HL-60 (cell line): ENCODE data around the gene CTNNBIP1.

Experiments
- DNase-seq, 2 experiments: peaks; one replicate each; pipeline ENCODE4 v3.0.0-alpha.2; 2010 to 2020; ENCODE audit warnings: low read depth in 1 of 2, low spot score in 1 of 2
- H3K27ac ChIP-seq: fragments of 250-450 bp; sonication (Bioruptor Pico); replicated peaks from 2 replicates; pipeline ENCODE4 v1.5.1; 2020; ENCODE audit warnings: mild to moderate bottlenecking, moderate library complexity
- H3K27me3 ChIP-seq: fragments of 250-450 bp; sonication (Bioruptor Pico); 2 replicates; pipeline ENCODE4 v1.5.1; 2021; ENCODE audit warnings: mild to moderate bottlenecking, moderate library complexity; ENCODE audit not compliant: insufficient read depth, poor library complexity, severe bottlenecking
- H3K4me3 ChIP-seq: replicated peaks from 2 replicates; pipeline ENCODE4 v1.5.1; 2011; ENCODE audit warnings: mild to moderate bottlenecking, control low read depth, low read length; ENCODE audit not compliant: insufficient read depth
- GABPA ChIP-seq: IDR thresholded peaks from 2 replicates; pipeline ENCODE4 v1.6.1; 2012; ENCODE audit warnings: low read depth
- POLR2AphosphoS5 ChIP-seq: IDR thresholded peaks from 2 replicates; pipeline ENCODE4 v1.6.1; 2012; ENCODE audit warnings: low read depth
- SPI1 ChIP-seq: IDR thresholded peaks from 2 replicates; pipeline ENCODE4 v1.6.1; 2012; ENCODE audit warnings: low read depth, mild to moderate bottlenecking, borderline replicate concordance
- TF ChIP-seq, protein P1 (sequence below): IDR thresholded peaks from 2 replicates; pipeline ENCODE4 v1.6.1; 2012; ENCODE audit warnings: low read depth; ENCODE audit not compliant: insufficient replicate concordance
- TF ChIP-seq, protein P2 (sequence below): IDR thresholded peaks from one replicate; pipeline ENCODE4 v1.5.1; 2011; ENCODE audit warnings: low read length, control low read depth, inconsistent platforms; ENCODE audit not compliant: insufficient read depth

Gene CTNNBIP1

DNA sequence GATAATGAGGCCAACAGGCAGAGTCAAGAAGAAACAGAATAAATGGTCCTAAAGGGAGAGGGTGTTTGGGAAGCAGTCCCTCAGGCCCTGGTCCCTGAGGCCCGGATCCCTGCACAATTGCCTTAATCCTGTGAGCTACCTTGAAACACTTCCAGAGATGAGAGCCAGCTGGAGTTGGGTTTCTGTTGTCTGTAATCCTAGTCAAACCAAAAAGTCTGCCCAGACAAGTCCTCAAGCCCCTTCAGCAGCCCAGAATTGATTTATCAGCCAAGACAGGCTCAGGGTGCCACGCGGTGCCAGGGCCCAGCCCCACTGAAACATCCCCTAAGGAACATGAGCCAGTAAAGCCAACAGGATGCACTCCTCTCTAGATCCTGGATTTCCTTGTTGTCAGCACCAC lies 69.9 kb downstream of the CTNNBIP1 start:
- Histone ChIP-seq H3K27ac (no peak overlapping the region), H3K27me3 (no peaks in the 10 kb centered on the region), H3K4me3 (no peak overlapping the region)
- TF ChIP-seq, protein P1, sequence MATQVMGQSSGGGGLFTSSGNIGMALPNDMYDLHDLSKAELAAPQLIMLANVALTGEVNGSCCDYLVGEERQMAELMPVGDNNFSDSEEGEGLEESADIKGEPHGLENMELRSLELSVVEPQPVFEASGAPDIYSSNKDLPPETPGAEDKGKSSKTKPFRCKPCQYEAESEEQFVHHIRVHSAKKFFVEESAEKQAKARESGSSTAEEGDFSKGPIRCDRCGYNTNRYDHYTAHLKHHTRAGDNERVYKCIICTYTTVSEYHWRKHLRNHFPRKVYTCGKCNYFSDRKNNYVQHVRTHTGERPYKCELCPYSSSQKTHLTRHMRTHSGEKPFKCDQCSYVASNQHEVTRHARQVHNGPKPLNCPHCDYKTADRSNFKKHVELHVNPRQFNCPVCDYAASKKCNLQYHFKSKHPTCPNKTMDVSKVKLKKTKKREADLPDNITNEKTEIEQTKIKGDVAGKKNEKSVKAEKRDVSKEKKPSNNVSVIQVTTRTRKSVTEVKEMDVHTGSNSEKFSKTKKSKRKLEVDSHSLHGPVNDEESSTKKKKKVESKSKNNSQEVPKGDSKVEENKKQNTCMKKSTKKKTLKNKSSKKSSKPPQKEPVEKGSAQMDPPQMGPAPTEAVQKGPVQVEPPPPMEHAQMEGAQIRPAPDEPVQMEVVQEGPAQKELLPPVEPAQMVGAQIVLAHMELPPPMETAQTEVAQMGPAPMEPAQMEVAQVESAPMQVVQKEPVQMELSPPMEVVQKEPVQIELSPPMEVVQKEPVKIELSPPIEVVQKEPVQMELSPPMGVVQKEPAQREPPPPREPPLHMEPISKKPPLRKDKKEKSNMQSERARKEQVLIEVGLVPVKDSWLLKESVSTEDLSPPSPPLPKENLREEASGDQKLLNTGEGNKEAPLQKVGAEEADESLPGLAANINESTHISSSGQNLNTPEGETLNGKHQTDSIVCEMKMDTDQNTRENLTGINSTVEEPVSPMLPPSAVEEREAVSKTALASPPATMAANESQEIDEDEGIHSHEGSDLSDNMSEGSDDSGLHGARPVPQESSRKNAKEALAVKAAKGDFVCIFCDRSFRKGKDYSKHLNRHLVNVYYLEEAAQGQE: no peak
- no peak for TF ChIP-seq GABPA
- TF ChIP-seq POLR2AphosphoS5: no peak
- TF ChIP-seq SPI1: no peak
- TF ChIP-seq, protein P2, sequence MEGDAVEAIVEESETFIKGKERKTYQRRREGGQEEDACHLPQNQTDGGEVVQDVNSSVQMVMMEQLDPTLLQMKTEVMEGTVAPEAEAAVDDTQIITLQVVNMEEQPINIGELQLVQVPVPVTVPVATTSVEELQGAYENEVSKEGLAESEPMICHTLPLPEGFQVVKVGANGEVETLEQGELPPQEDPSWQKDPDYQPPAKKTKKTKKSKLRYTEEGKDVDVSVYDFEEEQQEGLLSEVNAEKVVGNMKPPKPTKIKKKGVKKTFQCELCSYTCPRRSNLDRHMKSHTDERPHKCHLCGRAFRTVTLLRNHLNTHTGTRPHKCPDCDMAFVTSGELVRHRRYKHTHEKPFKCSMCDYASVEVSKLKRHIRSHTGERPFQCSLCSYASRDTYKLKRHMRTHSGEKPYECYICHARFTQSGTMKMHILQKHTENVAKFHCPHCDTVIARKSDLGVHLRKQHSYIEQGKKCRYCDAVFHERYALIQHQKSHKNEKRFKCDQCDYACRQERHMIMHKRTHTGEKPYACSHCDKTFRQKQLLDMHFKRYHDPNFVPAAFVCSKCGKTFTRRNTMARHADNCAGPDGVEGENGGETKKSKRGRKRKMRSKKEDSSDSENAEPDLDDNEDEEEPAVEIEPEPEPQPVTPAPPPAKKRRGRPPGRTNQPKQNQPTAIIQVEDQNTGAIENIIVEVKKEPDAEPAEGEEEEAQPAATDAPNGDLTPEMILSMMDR: no peak
- no peak for DNase-seq

DNA sequence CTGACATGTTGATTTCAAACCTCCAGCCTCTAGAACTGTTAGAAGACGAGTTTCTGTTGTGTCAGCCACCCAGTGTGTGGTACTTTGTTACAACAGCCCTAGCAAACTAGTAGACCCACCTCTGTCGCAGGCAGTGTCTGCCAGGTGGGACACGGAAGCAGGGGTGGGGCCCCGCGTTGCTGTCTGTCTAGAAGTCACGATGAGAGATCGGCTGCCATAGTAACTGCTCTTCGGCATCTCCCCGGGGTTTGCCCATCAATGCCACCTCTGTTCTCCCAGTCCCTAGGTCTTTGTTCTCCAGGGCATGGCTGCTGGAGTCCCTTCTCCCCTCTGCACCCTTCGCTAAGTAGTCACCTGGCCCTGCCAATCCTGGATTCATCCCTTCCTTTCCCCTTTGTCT lies 71.1 kb downstream of the CTNNBIP1 start:
- Histone ChIP-seq H3K4me3 (no peak overlapping the region), H3K27ac (no peak overlapping the region), H3K27me3 (no peaks in the 10 kb centered on the region)
- no peak for DNase-seq
- TF ChIP-seq, protein P1: no peak
- no peak for TF ChIP-seq GABPA
- TF ChIP-seq, protein P2: no peak
- TF ChIP-seq SPI1: no peak
- no peak for TF ChIP-seq POLR2AphosphoS5

DNA sequence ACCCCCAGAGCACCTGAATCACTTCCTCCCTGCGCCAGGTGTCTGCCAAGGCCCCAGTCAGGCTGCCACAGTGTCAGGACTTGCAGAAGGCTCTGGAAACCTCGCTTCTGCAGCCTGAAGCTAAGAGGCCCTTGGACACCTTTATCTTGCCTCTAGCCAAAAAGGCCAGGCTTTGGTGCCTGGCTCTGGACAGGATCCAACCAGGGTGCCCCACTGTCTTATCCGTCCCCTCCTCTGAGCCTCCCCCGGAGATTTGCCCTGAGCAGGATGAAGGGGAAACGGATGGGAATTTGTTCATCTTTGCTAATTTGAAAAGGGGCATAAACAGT lies 73.5 kb downstream of the CTNNBIP1 start:
- Histone ChIP-seq H3K27me3 (no peaks in the 10 kb centered on the region), H3K4me3 (no peak overlapping the region), H3K27ac (no peak overlapping the region)
- no peak for DNase-seq
- TF ChIP-seq SPI1: no peak

DNA sequence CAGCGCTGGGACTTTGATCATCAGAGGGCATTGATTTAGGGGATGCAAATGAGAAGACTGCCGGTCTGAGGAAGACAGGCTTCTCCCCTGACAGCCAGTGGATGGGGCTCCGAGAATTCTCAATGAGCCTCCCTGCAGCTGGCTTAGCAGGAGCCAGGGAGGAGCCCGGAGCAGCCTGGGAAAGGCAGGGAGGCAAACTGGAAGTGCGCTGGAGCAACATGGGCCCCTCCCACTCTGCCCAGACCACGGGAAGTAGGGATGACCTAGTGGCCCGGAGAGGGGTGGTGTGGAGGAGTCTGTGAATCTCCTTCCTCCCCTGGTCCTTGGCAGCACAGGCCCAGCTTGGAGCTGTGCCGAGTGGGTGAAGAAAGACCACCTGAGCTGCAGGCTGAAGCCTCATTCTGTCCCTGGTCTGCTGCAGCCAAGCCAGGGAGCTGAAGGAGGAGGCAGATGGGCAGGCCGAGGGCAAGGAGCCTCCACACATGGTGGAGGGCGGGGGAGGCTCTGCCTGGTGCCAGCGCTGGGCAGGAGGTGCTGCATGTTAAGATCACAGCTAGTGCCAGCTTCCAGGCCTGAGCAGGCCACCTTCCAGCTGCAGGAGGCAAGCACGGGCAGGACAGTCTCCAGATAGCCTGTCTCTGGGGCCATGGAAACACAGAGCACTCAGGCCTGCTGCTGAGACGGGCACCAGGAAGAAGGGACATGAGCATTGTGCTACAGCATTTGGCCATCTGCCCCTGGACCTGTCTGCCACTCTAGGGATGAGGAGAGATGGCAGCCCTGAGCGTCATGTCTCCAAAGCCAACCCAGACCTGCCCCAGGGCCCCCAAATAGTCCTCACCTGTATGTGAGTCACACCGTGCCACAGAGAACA lies 74.1 kb downstream of the CTNNBIP1 start:
- Histone ChIP-seq H3K27ac (no peak overlapping the region), H3K27me3 (no peaks in the 10 kb centered on the region), H3K4me3 (no peak overlapping the region)
- no peak for DNase-seq
- TF ChIP-seq SPI1 (no peak), GABPA (no peak), POLR2AphosphoS5 (no peak)
- TF ChIP-seq, protein P2: no peak
- TF ChIP-seq, protein P1: no peak
